K562 (cell line): Measurements from ENCODE around the gene ALAS2. TPM values are rescaled to one million over a fixed set of nuclear protein-coding genes. Genes with fewer than 3 reads are reported as not detected.
A peak's percentile ranks its signal among the peaks of the same experiment; 100 is the strongest.

Experiments used
- ATF7 ChIP-seq: fragments of 450-650 bp; IDR thresholded peaks from 2 replicates; pipeline ENCODE4 v1.7.1; 2014; ENCODE audit warnings: mild to moderate bottlenecking, moderate library complexity
- CTBP1 ChIP-seq: fragments of 450-650 bp; IDR thresholded peaks from 2 replicates; pipeline ENCODE4 v1.6.1; 2016; ENCODE audit warnings: borderline replicate concordance
- E2F4 ChIP-seq: sonication (generic); formaldehyde crosslinking; IDR thresholded peaks from 2 replicates; pipeline ENCODE4 v1.8.0; 2022; ENCODE audit warnings: mild to moderate bottlenecking, low read depth, missing genetic modification reagents
- FOXK2 ChIP-seq, 2 experiments: fragments of 450-650 bp; IDR thresholded peaks in 1 of 2; conservative IDR thresholded peaks in 1 of 2; 2 replicates each; pipeline ENCODE4 v1.6.1; 2016; ENCODE audit warnings: low read depth in 2 of 2, mild to moderate bottlenecking in 1 of 2
- KDM1A ChIP-seq, 2 experiments: fragments of 450-650 bp; IDR thresholded peaks; 2 replicates each; pipeline ENCODE4 v1.6.1; 2016; ENCODE audit warnings: mild to moderate bottlenecking in 2 of 2
- KLF10 ChIP-seq: fragments of 250-450 bp; sonication (Bioruptor Pico); IDR thresholded peaks from 2 replicates; pipeline ENCODE4 v1.6.1; 2021; ENCODE audit warnings: matching md5 sums
- NFE2L1 ChIP-seq: fragments of 450-650 bp; IDR thresholded peaks from 2 replicates; pipeline ENCODE4 v1.6.1; 2016; ENCODE audit warnings: missing genetic modification characterization, low read depth, mild to moderate bottlenecking, missing compliant biosample characterization, moderate library complexity, borderline replicate concordance
- NR0B1 ChIP-seq: fragments of 450-650 bp; IDR thresholded peaks from one replicate; pipeline ENCODE4 v1.6.1; 2018; ENCODE audit warnings: mild to moderate bottlenecking, moderate library complexity; ENCODE audit not compliant: partially characterized antibody
- PTBP1 ChIP-seq: fragments of 200-400 bp; formaldehyde crosslinking; IDR thresholded peaks from 2 replicates; pipeline ENCODE4 v1.6.1; 2017; ENCODE audit warnings: low read depth, low read length
- RBM39 ChIP-seq: fragments of 200-400 bp; formaldehyde crosslinking; optimal IDR thresholded peaks from 2 replicates; pipeline ENCODE3; 2018; ENCODE audit warnings: low read depth, low read length
- RERE ChIP-seq: sonication (generic); formaldehyde crosslinking; IDR thresholded peaks from 2 replicates; pipeline ENCODE4 v1.8.0; 2023; ENCODE audit warnings: missing genetic modification reagents, mild to moderate bottlenecking, borderline replicate concordance
- SLC30A9 ChIP-seq: fragments of 250-450 bp; sonication (Bioruptor Pico); IDR thresholded peaks from 2 replicates; pipeline ENCODE4 v1.8.0; 2022; ENCODE audit warnings: mild to moderate bottlenecking, moderate library complexity
- THRB ChIP-seq: fragments of 450-650 bp; formaldehyde crosslinking; conservative IDR thresholded peaks from 2 replicates; pipeline ENCODE4 v1.4.0; 2022; ENCODE audit warnings: mild to moderate bottlenecking, missing genetic modification characterization
- ZNF408 ChIP-seq: fragments of 250-450 bp; sonication (Bioruptor Pico); IDR thresholded peaks from 2 replicates; pipeline ENCODE4 v1.4.0; 2020; ENCODE audit warnings: low read depth, mild to moderate bottlenecking, moderate library complexity
- polyA plus RNA-seq, 8 experiments: library from polyadenylated mRNA; depleted of rRNA in 4 of 8; stranded (reverse) in 5 of 8; unstranded in 3 of 8; fragments of >200 nt; fragmentation: Nextera tagmentation in 2 of 8; fragmentation: Illumina TruSeq in 1 of 8; extraction: Ambion mirVana in 2 of 8; extraction: Trizol in 1 of 8; gene quantifications; 2 replicates each; pipeline versions ENCODE4 v1.2.1 to v1.2.3, GENCODE V29; 2011 to 2014; ENCODE audit warnings: inconsistent platforms in 1 of 8, missing spikeins in 1 of 8
- total RNA-seq, 7 experiments: library from RNA; depleted of rRNA in 6 of 7; stranded (reverse); fragments of >200 nt in 6 of 7; fragmentation: Illumina TruSeq in 2 of 7; extraction: Trizol in 2 of 7; gene quantifications; 2 replicates each; pipeline versions ENCODE4 v1.2.1 to v1.2.3, GENCODE V29; 2011 to 2021; ENCODE audit warnings: low replicate concordance in 1 of 7

ALAS2 gene
- total and polyA plus RNA-seq, 9 of the 15 experiments (the other 6 are each of a cell fraction or from before 2014, with no cell fraction given), result 14.6 to 101 (median 33.4) TPM

- no peak for TF ChIP-seq RERE
- no peak for TF ChIP-seq PTBP1
- TF ChIP-seq SLC30A9 (CRISPR knock-in tag), result no peak
- TF ChIP-seq KLF10 (CRISPR knock-in tag), result no peak
- peak; percentile 31; the same call in 1 of the 2 replicates for TF ChIP-seq CTBP1
- TF ChIP-seq KDM1A (IDR thresholded peaks at IDR 0.05), result peak; percentile 63 to 78
- TF ChIP-seq ZNF408, result no peak
- no peak for TF ChIP-seq THRB (CRISPR knock-in tag)
- TF ChIP-seq ATF7, result no peak
- TF ChIP-seq RBM39, result no peak
- no peak for TF ChIP-seq E2F4 (CRISPR knock-in tag)
- no peak for TF ChIP-seq NR0B1
- no peak for TF ChIP-seq NFE2L1 (tag)
- 0 out of 4 replicates have a peak, but pooled peaks of 1 of the 2 experiments have one; percentile 24 for TF ChIP-seq FOXK2 (conservative IDR thresholded peaks at IDR 0.05 in 1 of 2, IDR thresholded peaks at IDR 0.05 in 1 of 2; ENCODE audit: low read depth in 2 of 2)
Measured at GRCh38 chrX:54992911-54993622, 37.7 kb downstream of the ALAS2 start (continued).
